D721Med (cell line): ENCODE measurements around the gene DHRS4.
"Not testable (repeated sequence)": the region's sequence is repeated elsewhere in the genome, so short reads cannot be mapped to it uniquely, and the experiment has no call there.

Source experiments
- DNase-seq: peaks from one replicate; pipeline ENCODE4 v3.0.0; 2011; ENCODE audit warnings: low spot score; ENCODE audit not compliant: insufficient read length
- FAIRE-seq: peaks from 2 replicates; lab custom pipeline; 2011; peaks lifted over from hg19 to GRCh38; lab: Jason Lieb, UNC
- CTCF ChIP-seq: IDR thresholded peaks from 2 replicates; pipeline ENCODE4 v1.5.1; 2012; ENCODE audit warnings: mild to moderate bottlenecking, control low read depth; ENCODE audit not compliant: insufficient read depth; ENCODE audit errors: missing control alignments

DHRS4 gene

GRCh38 chr14:23939607-23940326, 13.8 kb upstream of the DHRS4 start:
- FAIRE-seq: no peak
- no peak for TF ChIP-seq CTCF
- DNase-seq: no peak

- TF ChIP-seq CTCF: no peak
- FAIRE-seq (no peak), DNase-seq (no peak)
These were observed 12.3 kb upstream of the DHRS4 start for GRCh38 chr14:23941230-23941629.

GRCh38 chr14:23941669-23942068, 11.9 kb upstream of the DHRS4 start:
- FAIRE-seq (no peak), DNase-seq (no peak)
- no peak for TF ChIP-seq CTCF

GRCh38 chr14:23942587-23942986, 11.0 kb upstream of the DHRS4 start:
- FAIRE-seq (no peak), DNase-seq (no peak)
- no peak for TF ChIP-seq CTCF

GRCh38 chr14:23949069-23949468, 4.5 kb upstream of the DHRS4 start:
- not testable (repeated sequence) for FAIRE-seq, DNase-seq

GRCh38 chr14:23950411-23951135, 3.0 kb upstream of the DHRS4 start:
- DNase-seq: no peak
- no peak for FAIRE-seq
- TF ChIP-seq CTCF: no peak

GRCh38 chr14:23951136-23951466, 2.5 kb upstream of the DHRS4 start:
- not testable (repeated sequence) for DNase-seq, FAIRE-seq

- TF ChIP-seq CTCF: no peak
- no peak for DNase-seq
- FAIRE-seq: no peak
These were observed 1.9 kb upstream of the DHRS4 start for GRCh38 chr14:23951590-23952201.

- FAIRE-seq, DNase-seq: not testable (repeated sequence)
These were observed 480 bp upstream of the DHRS4 start for GRCh38 chr14:23953116-23953463.

- not testable (repeated sequence) for FAIRE-seq
These were observed 677 bp downstream of the DHRS4 start for GRCh38 chr14:23954279-23954614.

GRCh38 chr14:23954965-23955364, 1.4 kb downstream of the DHRS4 start:
- not testable (repeated sequence) for FAIRE-seq

More at GRCh38 chr14:23954279-23954614, 677 bp downstream of the DHRS4 start:
- not testable (repeated sequence) for DNase-seq

GRCh38 chr14:23955811-23956210, 2.2 kb downstream of the DHRS4 start:
- not testable (repeated sequence) for DNase-seq, FAIRE-seq

More at GRCh38 chr14:23954965-23955364, 1.4 kb downstream of the DHRS4 start:
- DNase-seq: not testable (repeated sequence)
